B cell (primary cell): ENCODE data around the gene OGG1. TPM values are rescaled to one million over a fixed set of nuclear protein-coding genes. Genes with fewer than 3 reads are reported as not detected.

Experiments used
- ATAC-seq: fragments of 200-7000 bp; cut with Tn5 transposase; one replicate; pipeline ENCODE4 v1.10.0; 2021; ENCODE audit warnings: low read depth, mild to moderate bottlenecking, moderate number of reproducible peaks, moderate library complexity
- CTCF ChIA-PET: fragments of 350-600 bp; sonication (Branson Sonifier 250); formaldehyde crosslinking; loops from one replicate; lab custom pipeline; 2021; ENCODE audit warnings: antibody characterized with exemption, inconsistent platforms; lab: Charles Lee
- POLR2A ChIA-PET: fragments of 350-600 bp; sonication (Branson Sonifier 250); formaldehyde crosslinking; loops from one replicate; lab custom pipeline; 2021; ENCODE audit warnings: antibody characterized with exemption; lab: Charles Lee
- DNase-seq: peaks from one replicate; pipeline ENCODE4 v3.0.0; 2013
- H2AFZ ChIP-seq: 2 replicates; pipeline ENCODE4 v1.6.1; 2012; ENCODE audit warnings: mild to moderate bottlenecking, low read depth, low read length; ENCODE audit not compliant: insufficient read depth, poor library complexity, severe bottlenecking
- H3K27ac ChIP-seq, 2 donors: 1 replicate in 1 of 2; 2 replicates in 1 of 2; pipeline ENCODE4 v1.5.1; 2012 to 2013; ENCODE audit warnings: low read length in 2 of 2, mild to moderate bottlenecking in 2 of 2, moderate library complexity in 1 of 2
- H3K27me3 ChIP-seq, 4 experiments: fragments of 200-600 bp in 1 of 4; sonication (generic) in 1 of 4; replicated peaks in 1 of 4; 1 replicate in 2 of 4; 2 replicates in 2 of 4; pipeline versions ENCODE4 v1.6.1 to v1.7.0; 2013 to 2016; ENCODE audit warnings: low read length in 3 of 4, mild to moderate bottlenecking in 2 of 4, mixed read lengths in 1 of 4, moderate library complexity in 1 of 4; ENCODE audit not compliant: insufficient read depth in 4 of 4, control insufficient read depth in 3 of 4; ENCODE audit errors: control extremely low read depth in 1 of 4
- H3K36me3 ChIP-seq, 2 experiments: replicated peaks in 1 of 2; 1 replicate in 1 of 2; 2 replicates in 1 of 2; pipeline versions ENCODE4 v1.6.1 to v1.7.1; 2013; ENCODE audit warnings: low read length in 1 of 2; ENCODE audit not compliant: insufficient read depth in 2 of 2, control insufficient read depth in 1 of 2; ENCODE audit errors: control extremely low read depth in 1 of 2, extremely low read depth in 1 of 2
- H3K4me1 ChIP-seq, 2 donors: fragments of 200-600 bp in 1 of 2; sonication (generic) in 1 of 2; 1 replicate in 1 of 2; 2 replicates in 1 of 2; pipeline versions ENCODE4 v1.5.1 to v1.6.1; 2013 to 2017; ENCODE audit warnings: low read length in 2 of 2; ENCODE audit not compliant: control insufficient read depth in 2 of 2, insufficient read depth in 2 of 2
- H3K4me2 ChIP-seq: replicated peaks from 2 replicates; pipeline ENCODE3; 2012; ENCODE audit warnings: mild to moderate bottlenecking, low read depth, low read length; ENCODE audit not compliant: poor library complexity, severe bottlenecking
- H3K4me3 ChIP-seq, 5 experiments: fragments of 200-600 bp in 1 of 5; sonication (generic) in 1 of 5; 1 replicate in 3 of 5; 2 replicates in 2 of 5; pipeline versions ENCODE4 v1.5.1 to v1.7.0; 2011 to 2016; ENCODE audit warnings: low read length in 4 of 5, mild to moderate bottlenecking in 4 of 5, low read depth in 2 of 5, control low read depth in 1 of 5, moderate library complexity in 1 of 5; ENCODE audit not compliant: insufficient read depth in 1 of 5; ENCODE audit errors: control extremely low read depth in 1 of 5, extremely low read depth in 1 of 5
- H3K79me2 ChIP-seq: fragments of 200-600 bp; sonication (generic); one replicate; pipeline ENCODE4 v1.6.0; 2016; ENCODE audit warnings: low read length; ENCODE audit not compliant: control insufficient read depth, insufficient read depth
- H3K9ac ChIP-seq: fragments of 200-600 bp; sonication (generic); 2 replicates; pipeline ENCODE4 v1.6.1; 2017; ENCODE audit warnings: mild to moderate bottlenecking, low read length, moderate library complexity
- H3K9me3 ChIP-seq, 3 donors: one replicate each; pipeline versions ENCODE4 v1.6.1 to v1.7.1; 2013; ENCODE audit warnings: low read length in 2 of 3; ENCODE audit not compliant: control insufficient read depth in 2 of 3, insufficient read depth in 1 of 3; ENCODE audit errors: control extremely low read depth in 1 of 3
- H4K20me1 ChIP-seq: 2 replicates; pipeline ENCODE4 v1.6.0; 2012; ENCODE audit warnings: mild to moderate bottlenecking, low read length; ENCODE audit not compliant: insufficient read depth, control insufficient read depth, poor library complexity, severe bottlenecking
- H3K27ac Mint-ChIP-seq: one replicate; pipeline ENCODE4 v1.8.0; 2021; ENCODE audit warnings: mixed read lengths
- H3K27me3 Mint-ChIP-seq: one replicate; pipeline ENCODE4 v1.8.0; 2021; ENCODE audit warnings: mixed read lengths
- H3K4me1 Mint-ChIP-seq: one replicate; pipeline ENCODE4 v1.8.0; 2021; ENCODE audit warnings: mixed read lengths
- H3K4me3 Mint-ChIP-seq: one replicate; pipeline ENCODE4 v1.8.0; 2021; ENCODE audit warnings: mixed read lengths
- H3K9me3 Mint-ChIP-seq: one replicate; pipeline ENCODE4 v1.8.0; 2022; ENCODE audit warnings: mixed read lengths; ENCODE audit not compliant: insufficient read depth
- CTCF ChIP-seq: fragments of 200-600 bp; IDR thresholded peaks from one replicate; pipeline ENCODE4 v1.8.0; 2022; ENCODE audit warnings: antibody characterized with exemption, mild to moderate bottlenecking
- EZH2 ChIP-seq: IDR thresholded peaks from 2 replicates; pipeline ENCODE4 v1.6.1; 2012; ENCODE audit warnings: borderline replicate concordance, low read depth, mild to moderate bottlenecking, moderate library complexity, low read length; ENCODE audit not compliant: insufficient read depth, poor library complexity, severe bottlenecking
- WGBS: methylation state at CpG from one replicate; pipeline ENCODE4 v1.1.5; 2013; ENCODE audit warnings: missing lambda C conversion rate; ENCODE audit not compliant: insufficient coverage; 5-methylcytosine and 5-hydroxymethylcytosine counted together
- intact Hi-C: fragments of 100-400 bp; cut with micrococcal nuclease; formaldehyde crosslinking; loops from one replicate; pipeline ENCODE4 v1.10.0; 2022
- polyA plus RNA-seq: library from polyadenylated mRNA; depleted of rRNA; stranded (reverse); fragments of >200 nt; gene quantifications from 2 replicates; pipeline ENCODE4 v1.2.3, GENCODE V29; 2012
- total RNA-seq, 2 donors: library from RNA; stranded (reverse); fragments of 120-200 nt in 1 of 2; gene quantifications; 1 replicate in 1 of 2; 2 replicates in 1 of 2; pipeline versions ENCODE4 v1.2.3 to v1.2.4, GENCODE V29; 2013 to 2022

The OGG1 gene
- total and polyA plus RNA-seq, 2 donors (not counting 1 experiment from before 2014, with no cell fraction given): 45.6 to 81.6 TPM

GRCh38 chr3:9760779-9761505, 11.2 kb downstream of the OGG1 start:
- no peak for TF ChIP-seq EZH2
- TF ChIP-seq CTCF: no peak
- no peak overlapping the region for H3K4me2 ChIP-seq
- Mint-ChIP-seq H3K27me3 (no peaks in the 10 kb centered on the region), H3K4me1 (no peaks in the 10 kb centered on the region), H3K27ac (no peak overlapping the region), H3K9me3 (no peaks in the 10 kb centered on the region), H3K4me3 (no peak overlapping the region)
- no peaks in the 10 kb centered on the region for H3K4me1 ChIP-seq
- ChIA-PET CTCF (interaction anchor here (0.6 kb wide), 1 partner anchor 16 kb away, joined by 4 read pairs; no protein-coding TSS in a partner anchor), POLR2A (no interaction called here)
- H3K27me3 ChIP-seq: no peaks in the 10 kb centered on the region
- H4K20me1 ChIP-seq: peaks cover 6% of the 10 kb centered on the region
- intact Hi-C loops: no loop called here
- ATAC-seq (no peak), DNase-seq (no peak)
- H3K4me3 ChIP-seq: no peak overlapping the region
- H3K9me3 ChIP-seq: peaks cover 0 to 3% (median 0%) of the 10 kb centered on the region in 3 donors
- peaks cover 3 to 42% of the 10 kb centered on the region in 2 experiments for H3K36me3 ChIP-seq
- peaks cover 7% of the 10 kb centered on the region for H3K79me2 ChIP-seq
- WGBS: 95% methylated on average over 6 of the region's 10 CpGs
- H3K27ac ChIP-seq: no peak overlapping the region
- H2AFZ ChIP-seq: no peak overlapping the region
- no peak overlapping the region for H3K9ac ChIP-seq

DNA sequence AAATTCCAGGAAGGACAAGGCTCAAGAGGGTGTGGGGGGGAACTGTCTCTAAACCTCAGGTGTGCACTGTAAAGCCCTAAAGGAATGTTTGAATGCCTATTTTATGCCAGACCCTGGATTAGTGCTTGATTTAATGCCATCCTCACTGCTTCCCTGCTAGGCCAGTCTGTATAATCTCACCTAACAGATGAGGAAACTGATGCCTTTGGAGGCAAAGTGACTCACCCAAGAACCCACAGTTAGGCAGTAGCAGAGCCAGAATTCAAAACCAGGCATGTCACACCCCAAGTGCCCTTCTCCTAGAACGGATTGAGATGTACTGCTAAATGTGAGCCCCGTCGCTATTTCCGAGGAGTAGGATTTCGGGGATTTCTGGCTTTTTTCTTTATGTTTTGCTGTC, 12.2 kb downstream of the OGG1 start:
- no peak overlapping the region for H3K4me3 Mint-ChIP-seq
- Histone ChIP-seq H3K9me3 (peaks cover 0 to 3% (median 0%) of the 10 kb centered on the region in 3 donors), H4K20me1 (peaks cover 4% of the 10 kb centered on the region), H3K36me3 (peaks cover 5 to 32% of the 10 kb centered on the region in 2 experiments), H3K27me3 (no peaks in the 10 kb centered on the region), H2AFZ (no peak overlapping the region), H3K9ac (no peak overlapping the region), H3K4me3 (no peak overlapping the region), H3K4me1 (no peaks in the 10 kb centered on the region), H3K27ac (no peak overlapping the region), H3K79me2 (peaks cover 3% of the 10 kb centered on the region), H3K4me2 (no peak overlapping the region)
- TF ChIP-seq CTCF (no peak), EZH2 (no peak)
- intact Hi-C loops: no loop called here
- H3K9me3 Mint-ChIP-seq: no peaks in the 10 kb centered on the region
- WGBS: 100% methylated on average over 5 of the region's 5 CpGs
- ChIA-PET CTCF (no interaction called here), POLR2A (interaction anchor here (0.7 kb wide), 1 partner anchor 28 kb away, joined by 3 read pairs; no protein-coding TSS in a partner anchor)
- no peaks in the 10 kb centered on the region for H3K27me3 Mint-ChIP-seq
- DNase-seq (no peak), ATAC-seq (no peak)
- no peaks in the 10 kb centered on the region for H3K4me1 Mint-ChIP-seq
- H3K27ac Mint-ChIP-seq: peak overlapping the region; percentile 10
